Measurements from ENCODE around the gene BTNL9.
"Not testable (repeated sequence)": the region's sequence is repeated elsewhere in the genome, so short reads cannot be mapped to it uniquely, and the experiment has no call there.

Gene BTNL9

DNA sequence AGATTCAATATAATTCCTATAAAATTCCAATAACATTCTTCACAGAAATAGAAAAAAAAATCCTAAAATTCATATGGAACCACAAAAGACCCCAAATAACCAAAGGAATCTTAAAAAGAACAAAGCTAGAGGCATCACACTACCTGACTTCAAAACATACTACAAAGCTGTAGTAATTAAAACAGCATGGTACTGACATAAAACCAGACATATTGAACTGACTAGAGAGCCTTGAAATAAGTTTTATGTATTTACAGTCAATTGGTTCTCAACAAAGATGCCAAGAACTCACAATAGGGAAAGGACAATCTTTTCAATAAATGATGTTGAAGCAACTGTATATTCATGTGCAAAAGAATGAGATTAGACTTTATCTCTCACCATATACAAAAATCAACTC lies 36.9 kb downstream of the BTNL9 start:
- H3K4me2 ChIP-seq = no peak overlapping the region
- no peak overlapping the region for H3K4me3 ChIP-seq
- no peak overlapping the region for H3K27ac ChIP-seq
- no peaks in the 10 kb centered on the region for H3K36me3 ChIP-seq
- no peaks in the 10 kb centered on the region for H3K4me1 ChIP-seq
- no peak for TF ChIP-seq Cebpa-rat (IDR thresholded peaks at IDR 0.05)
- no peaks in the 10 kb centered on the region for H3K27me3 ChIP-seq
- H4K20me1 ChIP-seq = no peaks in the 10 kb centered on the region
- no peaks in the 10 kb centered on the region for H3K9me3 ChIP-seq
- H3K9ac ChIP-seq = no peak overlapping the region

DNA sequence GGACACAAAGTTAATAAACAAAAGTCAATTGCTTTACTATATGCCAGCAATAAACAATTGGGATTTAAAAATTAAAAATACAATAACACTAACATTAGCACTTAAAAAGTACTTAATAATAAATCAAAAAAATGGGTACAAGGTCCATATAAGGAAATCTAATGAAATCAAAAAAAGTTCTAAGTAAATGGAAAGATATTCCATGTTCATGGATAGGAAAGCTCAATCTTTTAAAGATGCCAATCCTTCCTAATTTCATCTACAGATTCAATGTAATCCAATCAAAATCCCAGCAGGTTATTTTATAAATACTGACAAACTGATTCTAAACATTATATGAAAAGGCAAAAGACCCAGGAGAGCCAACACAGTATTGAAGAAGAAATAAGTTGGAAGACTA lies 41.9 kb downstream of the BTNL9 start:
- H3K9me3 ChIP-seq = no peaks in the 10 kb centered on the region
- no peaks in the 10 kb centered on the region for H3K4me1 ChIP-seq
- H3K4me3 ChIP-seq = no peak overlapping the region
- no peaks in the 10 kb centered on the region for H3K27me3 ChIP-seq
- TF ChIP-seq Cebpa-rat (IDR thresholded peaks at IDR 0.05) = no peak
- no peak overlapping the region for H3K27ac ChIP-seq
- H4K20me1 ChIP-seq = no peaks in the 10 kb centered on the region
- no peaks in the 10 kb centered on the region for H3K36me3 ChIP-seq
- H3K9ac ChIP-seq = no peak overlapping the region
- H3K4me2 ChIP-seq = no peak overlapping the region

DNA sequence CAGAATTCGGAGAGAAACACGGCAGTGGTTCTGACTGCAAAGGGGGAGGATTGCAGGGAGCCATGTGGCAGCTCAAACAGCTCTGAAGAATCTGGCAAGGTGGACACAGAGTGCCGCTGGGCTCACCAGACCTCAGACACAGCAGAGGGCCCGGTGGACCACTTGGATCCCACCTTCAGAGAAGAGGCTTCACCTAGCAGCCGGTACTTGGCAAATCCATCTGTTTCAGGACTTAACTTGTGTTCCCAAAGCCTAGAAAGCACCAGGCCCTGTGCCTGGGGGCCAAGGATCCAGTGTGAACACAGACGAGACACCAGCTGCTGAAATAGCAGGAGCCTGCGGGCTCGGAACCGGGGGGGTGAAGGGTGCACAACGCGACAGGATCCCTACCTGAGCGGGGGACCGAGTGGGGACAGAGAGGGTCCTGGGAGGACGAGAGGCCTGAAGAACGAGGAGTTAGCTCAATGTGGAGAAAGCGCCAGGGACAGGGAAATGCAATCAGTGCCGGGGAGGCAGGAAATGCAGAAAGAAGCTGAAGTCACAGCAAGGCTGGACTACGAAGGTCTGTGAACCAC lies 44.6 kb downstream of the BTNL9 start:
- Histone ChIP-seq H3K27ac (no peak overlapping the region), H3K9me3 (no peaks in the 10 kb centered on the region), H3K4me3 (no peak overlapping the region), H4K20me1 (no peaks in the 10 kb centered on the region), H3K27me3 (no peaks in the 10 kb centered on the region), H3K36me3 (no peaks in the 10 kb centered on the region), H3K4me1 (no peaks in the 10 kb centered on the region), H3K4me2 (no peak overlapping the region), H3K9ac (no peak overlapping the region)
- TF ChIP-seq Cebpa-rat (IDR thresholded peaks at IDR 0.05) = no peak

DNA sequence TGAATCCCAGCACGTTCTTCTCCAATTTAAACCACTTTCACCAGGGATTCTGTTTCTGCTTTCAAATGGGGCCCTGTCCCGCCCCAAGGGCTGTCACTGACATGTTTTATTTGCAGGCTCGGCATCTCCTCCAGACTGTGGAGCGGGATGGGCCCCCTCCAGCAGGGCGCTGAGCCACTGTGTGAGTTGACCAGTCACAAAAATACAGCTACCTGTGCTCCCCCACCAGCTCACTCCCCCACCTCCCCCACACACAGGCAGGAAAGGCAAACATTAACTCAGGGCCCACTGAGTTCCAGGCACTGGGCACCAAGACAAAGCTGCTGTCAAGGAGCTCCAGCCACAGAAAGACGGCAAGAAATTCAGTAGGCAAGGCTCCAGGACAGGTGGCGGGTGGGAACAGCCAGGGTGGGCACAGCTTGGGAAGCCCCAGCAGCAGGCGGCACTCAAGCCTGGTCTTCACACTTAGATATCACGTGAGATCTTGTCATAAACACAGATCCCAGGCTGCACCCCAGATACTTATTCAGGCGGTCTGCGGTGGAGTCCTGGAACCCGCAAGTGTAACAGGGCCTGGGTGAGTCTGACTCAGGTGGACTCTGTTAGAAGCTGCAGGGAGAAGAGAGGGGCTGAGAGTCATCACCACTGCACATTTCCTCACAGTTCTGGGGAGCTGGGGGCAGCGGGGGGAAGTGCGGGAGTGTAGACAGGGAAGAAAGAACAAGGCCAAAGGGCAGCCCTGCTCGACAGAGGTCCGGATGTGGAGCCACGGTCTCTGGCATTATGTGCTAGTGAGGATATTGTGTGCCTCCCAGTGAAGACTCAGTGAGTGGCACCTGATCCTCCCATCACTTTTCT lies 46.2 kb downstream of the BTNL9 start:
- no peak overlapping the region for H3K4me2 ChIP-seq
- no peaks in the 10 kb centered on the region for H3K4me1 ChIP-seq
- no peaks in the 10 kb centered on the region for H3K9me3 ChIP-seq
- no peaks in the 10 kb centered on the region for H4K20me1 ChIP-seq
- H3K9ac ChIP-seq = no peak overlapping the region
- no peak for TF ChIP-seq Cebpa-rat (IDR thresholded peaks at IDR 0.05)
- no peak overlapping the region for H3K27ac ChIP-seq
- no peak overlapping the region for H3K4me3 ChIP-seq
- no peaks in the 10 kb centered on the region for H3K36me3 ChIP-seq
- no peaks in the 10 kb centered on the region for H3K27me3 ChIP-seq

DNA sequence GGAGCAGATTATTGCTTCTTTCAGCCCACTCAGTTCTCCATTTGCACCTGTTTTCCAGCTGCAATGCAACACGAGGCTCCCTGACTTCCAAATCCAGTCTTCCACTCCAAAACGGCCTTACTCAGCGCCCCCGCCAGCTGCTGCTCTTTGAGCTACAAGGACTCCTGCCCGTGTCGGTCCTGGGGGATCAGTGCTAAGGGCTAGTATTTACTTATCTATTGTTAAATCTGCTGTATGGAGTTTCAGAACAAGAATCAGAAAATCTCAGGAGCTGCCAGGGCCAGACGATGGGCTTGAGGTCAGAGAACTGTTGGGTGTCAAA lies 46.8 kb downstream of the BTNL9 start:
- H3K9me3 ChIP-seq = no peaks in the 10 kb centered on the region
- no peaks in the 10 kb centered on the region for H3K4me1 ChIP-seq
- no peaks in the 10 kb centered on the region for H3K27me3 ChIP-seq
- H3K27ac ChIP-seq = no peak overlapping the region
- TF ChIP-seq Cebpa-rat (IDR thresholded peaks at IDR 0.05) = no peak
- H3K4me2 ChIP-seq = no peak overlapping the region
- H3K36me3 ChIP-seq = no peaks in the 10 kb centered on the region
- no peak overlapping the region for H3K9ac ChIP-seq
- H3K4me3 ChIP-seq = no peak overlapping the region
- no peaks in the 10 kb centered on the region for H4K20me1 ChIP-seq

DNA sequence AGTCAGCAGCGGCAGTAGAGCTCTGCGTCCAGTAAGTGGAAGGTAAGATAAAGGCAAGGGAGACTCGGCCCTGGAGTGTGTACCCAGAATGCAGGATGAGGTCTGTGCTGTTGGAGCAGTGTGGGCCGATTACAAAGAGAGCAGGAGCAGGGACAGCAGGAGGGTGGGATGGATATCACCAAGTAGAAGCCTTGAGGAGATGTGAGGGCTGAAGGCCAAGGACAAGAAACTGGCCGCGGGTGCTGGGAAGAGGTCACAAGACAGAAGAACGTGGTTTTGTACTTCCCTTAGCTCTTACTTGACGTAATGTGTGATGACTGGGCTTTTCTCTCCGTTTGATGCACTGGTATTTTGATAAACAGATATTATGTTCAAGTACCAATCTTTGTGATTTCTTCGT lies 47.2 kb downstream of the BTNL9 start:
- Histone ChIP-seq H3K9ac (no peak overlapping the region), H3K9me3 (no peaks in the 10 kb centered on the region), H3K27me3 (no peaks in the 10 kb centered on the region), H3K4me3 (no peak overlapping the region), H3K4me1 (no peaks in the 10 kb centered on the region), H3K36me3 (no peaks in the 10 kb centered on the region), H3K4me2 (no peak overlapping the region), H3K27ac (no peak overlapping the region), H4K20me1 (no peaks in the 10 kb centered on the region)
- TF ChIP-seq Cebpa-rat (IDR thresholded peaks at IDR 0.05) = no peak

DNA sequence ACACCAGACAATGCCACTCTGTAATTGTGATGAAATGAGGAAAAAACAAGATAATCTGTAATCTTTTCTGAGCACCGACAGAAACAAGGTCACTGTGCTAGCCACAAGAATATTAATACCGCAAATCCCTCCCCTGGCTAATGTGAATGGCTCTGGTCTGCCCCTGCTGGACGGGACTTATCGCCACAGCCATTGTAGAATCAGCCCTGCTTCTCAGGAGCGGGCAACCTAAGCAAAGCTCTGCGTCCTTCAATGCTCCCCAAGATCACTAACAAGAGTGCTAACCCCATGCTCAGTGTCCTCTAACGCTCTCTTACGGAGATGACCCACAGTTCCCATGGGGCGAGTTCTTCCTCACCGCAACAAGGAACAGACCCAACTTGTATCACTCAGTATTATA lies 48.2 kb downstream of the BTNL9 start:
- TF ChIP-seq Cebpa-rat (IDR thresholded peaks at IDR 0.05) = no peak
- H3K4me2 ChIP-seq = no peak overlapping the region
- H4K20me1 ChIP-seq = no peaks in the 10 kb centered on the region
- no peaks in the 10 kb centered on the region for H3K4me1 ChIP-seq
- no peak overlapping the region for H3K27ac ChIP-seq
- H3K9ac ChIP-seq = no peak overlapping the region
- H3K36me3 ChIP-seq = no peaks in the 10 kb centered on the region
- no peaks in the 10 kb centered on the region for H3K9me3 ChIP-seq
- H3K4me3 ChIP-seq = no peak overlapping the region
- no peaks in the 10 kb centered on the region for H3K27me3 ChIP-seq

DNA sequence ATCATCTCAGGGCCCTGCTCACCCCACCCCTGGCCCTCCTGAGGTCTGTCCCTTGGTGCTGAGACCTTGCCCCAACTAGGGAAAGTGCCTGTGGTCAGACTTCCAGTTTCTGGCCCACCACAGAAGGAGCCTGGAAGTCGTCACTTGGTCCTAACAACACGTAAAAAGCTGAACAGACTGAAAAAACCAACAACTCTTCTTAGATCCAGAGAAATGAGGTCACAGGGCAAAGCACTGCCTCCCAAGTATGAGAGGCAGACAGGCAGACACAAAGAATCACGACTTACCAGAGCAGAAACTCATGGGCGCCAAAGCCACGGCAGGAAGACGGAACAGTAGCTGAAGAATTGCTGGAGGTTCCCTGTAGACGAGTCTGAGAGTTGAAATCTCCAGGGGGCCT lies 52.4 kb downstream of the BTNL9 start:
- no peak for TF ChIP-seq Cebpa-rat (IDR thresholded peaks at IDR 0.05)
- Histone ChIP-seq H3K4me3 (no peak overlapping the region), H3K4me1 (no peaks in the 10 kb centered on the region), H3K27ac (no peak overlapping the region), H3K9ac (no peak overlapping the region), H3K9me3 (no peaks in the 10 kb centered on the region), H4K20me1 (no peaks in the 10 kb centered on the region), H3K27me3 (no peaks in the 10 kb centered on the region), H3K4me2 (no peak overlapping the region), H3K36me3 (no peaks in the 10 kb centered on the region)

DNA sequence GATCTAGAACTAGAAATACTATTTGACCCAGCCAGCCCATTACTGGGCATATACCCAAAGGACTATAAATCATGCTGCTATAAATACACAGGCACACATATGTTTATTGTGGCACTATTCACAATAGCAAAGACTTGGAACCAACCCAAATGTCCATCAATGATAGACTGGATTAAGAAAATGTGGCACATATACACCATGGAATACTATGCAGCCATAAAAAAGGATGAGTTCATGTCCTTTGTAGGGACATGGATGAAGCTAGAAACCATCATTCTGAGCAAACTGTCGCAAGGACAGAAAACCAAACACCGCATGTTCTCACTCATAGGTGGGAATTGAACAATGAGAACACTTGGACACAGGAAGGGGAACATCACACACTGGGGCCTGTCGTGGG lies 55.1 kb downstream of the BTNL9 start:
- not testable (repeated sequence) for H3K27me3 ChIP-seq, H3K9ac ChIP-seq, H3K4me1 ChIP-seq, H4K20me1 ChIP-seq, H3K4me3 ChIP-seq, H3K4me2 ChIP-seq, H3K9me3 ChIP-seq, H3K27ac ChIP-seq, H3K36me3 ChIP-seq

DNA sequence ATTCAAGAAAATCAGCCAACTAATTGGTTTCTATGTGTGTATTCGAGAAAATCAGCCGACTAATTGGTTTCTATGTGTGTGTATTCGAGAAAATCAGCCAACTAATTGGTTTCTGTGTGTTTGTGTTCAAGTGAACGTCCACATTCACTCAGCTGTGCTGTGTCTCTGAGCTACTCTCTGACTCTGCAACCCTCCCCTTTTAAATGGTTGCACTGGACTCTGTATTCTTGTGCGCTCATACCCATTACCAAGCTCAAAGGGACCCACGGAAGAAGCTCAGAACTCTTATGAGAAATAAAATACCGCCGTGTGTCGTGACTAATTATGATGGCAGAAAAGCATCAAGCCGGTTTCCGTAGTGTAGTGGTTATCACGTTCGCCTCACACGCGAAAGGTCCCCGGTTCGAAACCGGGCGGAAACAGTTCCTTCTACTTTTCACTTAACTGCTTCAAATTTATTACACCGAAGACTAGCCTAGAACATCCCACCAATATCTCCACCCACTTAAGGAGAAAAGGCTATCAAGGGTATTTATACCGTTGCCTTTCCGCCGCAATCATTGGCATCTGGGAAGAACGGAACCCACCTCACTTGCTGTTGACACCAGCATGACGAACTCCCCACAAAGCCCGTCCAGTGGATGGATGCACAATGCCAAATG lies 56.8 kb downstream of the BTNL9 start:
- H3K4me3 ChIP-seq, H3K9me3 ChIP-seq, H3K27ac ChIP-seq, H4K20me1 ChIP-seq, H3K36me3 ChIP-seq, H3K9ac ChIP-seq, H3K27me3 ChIP-seq, H3K4me2 ChIP-seq, H3K4me1 ChIP-seq: not testable (repeated sequence)

DNA sequence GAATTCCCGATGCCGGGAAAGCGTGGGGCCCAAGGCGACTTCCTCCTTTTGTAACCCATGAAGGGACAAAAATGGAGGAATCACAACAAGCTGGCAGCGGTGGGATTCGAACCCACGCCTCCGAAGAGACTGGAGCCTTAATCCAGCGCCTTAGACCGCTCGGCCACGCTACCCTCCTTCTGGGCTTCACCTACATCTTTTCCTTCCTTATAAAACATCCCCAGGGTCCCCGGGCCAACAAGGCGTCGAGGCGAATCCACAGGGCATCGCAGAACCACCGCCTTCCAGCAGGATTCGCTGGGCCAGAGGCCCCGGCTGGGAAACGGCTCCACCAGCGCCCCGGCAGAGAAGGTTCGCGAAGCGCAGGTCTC lies 57.3 kb downstream of the BTNL9 start:
- not testable (repeated sequence) for H3K36me3 ChIP-seq, H3K4me1 ChIP-seq, H3K4me2 ChIP-seq, H3K27ac ChIP-seq, H3K9me3 ChIP-seq, H4K20me1 ChIP-seq, H3K27me3 ChIP-seq, H3K4me3 ChIP-seq, H3K9ac ChIP-seq

DNA sequence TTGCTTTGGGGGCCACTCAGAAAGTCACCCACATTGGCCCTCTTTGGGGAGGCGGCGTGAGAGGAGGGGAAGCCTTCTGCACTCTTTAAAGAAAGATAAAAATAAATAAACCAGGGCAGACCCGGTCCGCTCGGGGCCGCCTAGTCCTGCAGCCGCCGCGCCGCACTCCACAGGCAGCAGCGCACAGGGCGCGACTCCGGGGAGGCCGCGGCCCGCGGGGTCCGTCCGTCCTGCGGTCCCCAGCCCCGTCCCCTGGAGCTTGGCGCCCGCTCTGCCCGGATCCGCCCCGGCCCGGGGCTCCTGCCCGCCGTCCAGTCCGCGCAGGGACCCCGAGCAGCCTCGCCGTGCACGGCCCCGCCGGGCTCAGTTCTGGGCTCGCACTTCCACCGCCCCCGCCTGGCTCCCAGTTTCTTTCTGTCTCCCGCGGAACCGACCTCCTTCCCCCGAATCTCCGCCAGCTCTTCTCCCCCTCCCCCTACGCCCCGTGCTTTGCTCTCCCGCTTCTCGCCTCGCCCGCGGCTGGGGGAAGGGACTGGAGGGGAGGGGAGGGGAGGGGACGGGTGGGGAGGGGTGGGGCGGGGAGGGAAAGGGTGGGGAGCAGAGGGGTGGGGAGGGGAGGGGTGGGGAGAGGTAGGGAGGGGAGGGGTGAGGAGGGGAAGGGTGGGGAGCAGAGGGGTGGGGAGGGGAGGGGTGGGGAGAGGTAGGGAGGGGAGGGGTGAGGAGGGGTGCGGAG lies 57.9 kb downstream of the BTNL9 start:
- not testable (repeated sequence) for H3K27me3 ChIP-seq, H3K4me3 ChIP-seq

More for the DNA sequence above, 57.9 kb downstream of the BTNL9 start:
- H3K36me3 ChIP-seq, H3K4me2 ChIP-seq, H4K20me1 ChIP-seq, H3K9me3 ChIP-seq, H3K27ac ChIP-seq, H3K4me1 ChIP-seq, H3K9ac ChIP-seq: not testable (repeated sequence)

Measured in BLaER1 (cell line).